Stimulated activated CD4-positive, alpha-beta T cell treated with anti-CD3 and anti-CD28 coated beads, Interleukin-1b, Interleukin-23, amount 100 ng/mL, for 48 hours (primary cell): ENCODE measurements around the gene TMEM100.

Experiments used
- DNase-seq: peaks from one replicate; pipeline ENCODE4 v3.0.0-alpha.2; 2020

TMEM100 gene

DNA sequence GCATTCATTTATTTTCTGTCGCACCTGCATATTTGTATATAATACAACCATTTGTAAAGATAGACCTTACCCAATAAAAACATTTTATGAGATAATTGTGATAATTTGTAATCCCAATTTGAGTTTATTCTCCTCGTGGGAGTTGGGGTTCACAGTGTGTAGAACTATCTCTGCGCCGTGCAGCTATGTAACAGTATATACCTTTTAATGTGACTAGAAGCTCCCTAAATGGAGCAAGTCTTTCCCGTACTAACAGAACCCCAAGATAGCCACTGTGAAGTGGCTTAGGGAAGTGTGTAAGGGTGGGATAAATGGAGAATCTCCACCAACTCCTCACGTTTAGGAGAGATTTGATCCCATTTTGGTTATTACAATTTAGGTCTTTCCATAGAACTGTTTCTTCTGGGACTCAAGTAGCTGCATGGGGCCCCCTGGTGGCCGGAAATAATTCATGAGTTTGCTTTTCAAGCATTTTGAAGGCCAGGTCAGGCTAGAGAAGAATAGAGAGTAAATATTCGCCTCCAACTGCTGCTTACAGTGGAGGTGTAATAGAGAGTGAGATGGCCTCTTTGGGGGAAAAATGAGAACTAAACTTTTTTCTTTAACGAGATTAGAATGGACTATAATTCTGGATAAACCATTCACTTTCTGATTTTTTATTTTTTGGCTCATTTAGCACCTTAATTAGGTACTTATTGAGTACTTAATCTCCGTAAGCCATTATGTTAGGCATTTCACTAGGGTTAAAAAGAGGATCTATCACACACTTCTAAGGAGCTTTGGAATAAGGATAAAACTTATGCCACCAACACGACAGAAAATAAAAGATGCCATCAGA is 4.5 kb downstream of the TMEM100 start:
- DNase-seq = peak; percentile 55

DNA sequence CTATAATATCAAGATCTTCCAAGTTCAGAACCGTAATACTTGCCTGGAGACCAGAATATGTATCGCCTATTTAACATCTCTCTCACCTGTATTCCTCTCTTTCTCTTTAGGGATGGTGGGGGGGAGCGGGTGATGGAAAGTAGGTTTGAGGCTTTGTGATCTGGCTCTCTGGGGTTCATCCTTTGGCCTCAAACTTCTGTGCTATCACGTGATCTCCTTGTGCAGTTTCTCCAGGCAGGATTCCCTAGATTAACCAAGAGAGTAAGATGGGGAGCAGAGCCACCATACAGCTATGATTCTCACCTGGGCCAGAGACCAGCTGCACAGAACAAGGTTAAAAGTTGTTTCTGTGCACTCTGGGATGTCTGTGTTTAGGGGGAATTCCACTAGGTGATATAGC is 5.2 kb downstream of the TMEM100 start:
- DNase-seq = no peak

DNA sequence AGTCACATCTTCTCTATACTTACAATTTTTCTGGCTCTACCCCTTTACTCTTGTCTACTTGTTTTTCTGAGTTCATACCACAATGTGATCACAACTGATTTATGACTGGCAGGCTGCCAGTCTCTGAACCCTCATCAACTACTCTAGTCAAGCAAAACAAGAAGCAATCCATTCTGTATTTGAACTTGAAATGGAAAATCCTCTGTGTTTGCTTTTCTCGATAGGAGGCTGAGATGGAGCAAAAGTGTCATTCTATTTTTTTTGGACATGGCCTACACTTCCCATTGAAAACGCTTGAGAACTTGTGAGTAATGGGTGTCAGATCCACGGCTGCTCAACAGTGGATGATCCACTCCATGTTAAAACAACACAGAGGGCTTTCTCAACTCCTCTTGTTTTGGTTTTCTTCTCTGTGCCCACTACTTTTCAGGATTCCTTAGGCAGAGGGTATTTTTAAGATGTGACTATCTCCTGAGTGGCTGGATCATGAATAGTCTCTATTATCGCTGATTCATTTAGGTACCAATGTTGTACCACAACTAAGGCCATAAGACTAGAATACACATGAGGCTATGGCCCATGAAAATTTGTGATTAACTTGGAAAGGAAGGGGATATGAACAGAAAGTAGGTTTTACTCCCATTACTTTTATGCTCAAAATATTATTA is 11.7 kb downstream of the TMEM100 start:
- no peak for DNase-seq

DNA sequence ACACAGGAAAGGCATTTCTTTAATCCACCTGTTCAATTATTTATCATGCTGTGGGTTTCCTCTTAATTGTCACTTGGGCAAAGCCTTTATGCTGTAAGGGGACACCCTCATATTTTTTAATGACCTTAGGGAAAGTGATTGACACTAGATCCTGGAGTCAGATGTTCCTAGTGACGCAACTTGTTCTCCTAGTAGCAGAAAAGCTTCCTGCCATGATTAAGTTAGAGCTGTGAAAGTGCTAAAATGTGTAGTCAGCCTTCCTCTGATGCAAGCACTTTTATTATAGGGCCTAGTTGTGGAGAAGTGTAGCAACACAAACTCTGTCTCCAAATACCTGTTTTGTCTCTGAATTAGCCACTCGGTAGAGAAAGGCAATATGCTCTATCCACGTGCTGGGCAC is 12.3 kb downstream of the TMEM100 start:
- no peak for DNase-seq

DNA sequence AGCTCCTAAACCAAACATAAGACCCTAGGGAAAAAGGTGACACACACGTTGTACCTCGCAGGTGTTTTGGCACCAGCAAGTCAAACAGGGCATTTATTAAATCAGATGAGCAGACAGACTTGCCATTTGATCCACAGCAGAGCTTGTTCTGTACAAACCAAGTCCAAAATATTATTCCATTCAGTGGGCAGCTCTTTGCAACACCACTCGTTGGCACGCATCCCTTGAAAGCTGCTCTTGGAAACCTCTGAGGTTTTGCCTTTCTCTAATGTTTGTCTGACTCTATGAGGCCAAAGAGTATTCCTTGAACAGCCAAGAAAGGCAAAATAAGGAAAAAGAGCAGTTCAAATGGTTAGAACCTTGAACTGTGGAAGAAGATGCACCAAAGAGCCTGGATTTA is 12.7 kb downstream of the TMEM100 start:
- DNase-seq = no peak

DNA sequence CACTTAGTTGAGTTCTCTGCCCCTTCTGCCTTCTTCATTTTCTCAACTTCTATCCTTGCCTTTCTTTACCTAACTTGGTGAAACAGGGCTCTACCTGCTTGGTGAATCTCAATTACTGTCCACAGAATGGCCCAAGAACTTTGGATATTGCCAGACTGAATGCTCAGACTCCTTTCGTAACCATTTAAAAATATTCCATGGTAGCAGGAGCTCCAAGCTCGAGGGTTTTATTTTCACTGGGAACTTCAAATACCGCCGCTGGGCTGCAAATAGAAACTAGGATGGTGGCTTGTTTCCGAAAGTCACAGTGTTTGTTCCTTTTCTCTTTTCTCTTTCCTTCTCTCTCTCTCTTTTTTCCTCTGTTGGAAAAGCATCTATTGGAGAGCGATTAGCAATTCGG is 13.2 kb downstream of the TMEM100 start:
- DNase-seq = no peak

DNA sequence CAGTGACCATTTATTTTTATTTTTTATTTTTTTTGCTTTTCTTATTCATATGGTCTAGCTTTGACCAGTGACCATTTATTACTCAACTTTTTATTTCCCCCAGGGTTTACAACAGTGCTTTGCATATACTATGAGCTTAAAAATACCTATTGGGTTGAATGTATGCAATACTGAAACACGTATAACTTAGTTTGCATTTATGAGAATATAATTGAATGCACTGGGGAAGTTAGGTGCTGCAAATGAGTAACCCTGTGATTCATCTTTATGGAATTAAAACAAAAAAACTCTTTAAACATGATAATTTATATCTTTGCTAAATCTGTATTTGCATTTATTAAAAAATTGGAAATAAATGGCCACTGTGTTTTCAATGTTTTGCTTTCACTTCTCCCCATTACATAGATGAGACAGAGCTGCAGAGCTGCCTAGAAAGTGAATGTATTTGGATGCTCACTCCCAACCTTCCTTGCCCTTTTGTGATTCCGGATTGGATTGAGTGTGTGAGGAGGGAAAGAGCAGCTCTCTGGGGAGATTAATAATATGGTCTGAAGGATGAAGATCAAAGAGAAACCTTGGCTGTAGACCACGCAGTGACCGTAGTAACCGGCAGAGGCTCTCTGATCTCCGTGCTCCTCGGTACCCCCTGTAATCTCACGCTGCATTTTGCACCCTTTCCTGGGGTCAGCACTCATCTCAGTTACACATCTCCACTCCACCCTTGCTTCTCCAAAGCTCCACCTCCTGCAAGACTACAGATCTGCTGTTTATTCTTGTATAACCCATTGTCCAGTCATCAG is 14.3 kb downstream of the TMEM100 start:
- no peak for DNase-seq

DNA sequence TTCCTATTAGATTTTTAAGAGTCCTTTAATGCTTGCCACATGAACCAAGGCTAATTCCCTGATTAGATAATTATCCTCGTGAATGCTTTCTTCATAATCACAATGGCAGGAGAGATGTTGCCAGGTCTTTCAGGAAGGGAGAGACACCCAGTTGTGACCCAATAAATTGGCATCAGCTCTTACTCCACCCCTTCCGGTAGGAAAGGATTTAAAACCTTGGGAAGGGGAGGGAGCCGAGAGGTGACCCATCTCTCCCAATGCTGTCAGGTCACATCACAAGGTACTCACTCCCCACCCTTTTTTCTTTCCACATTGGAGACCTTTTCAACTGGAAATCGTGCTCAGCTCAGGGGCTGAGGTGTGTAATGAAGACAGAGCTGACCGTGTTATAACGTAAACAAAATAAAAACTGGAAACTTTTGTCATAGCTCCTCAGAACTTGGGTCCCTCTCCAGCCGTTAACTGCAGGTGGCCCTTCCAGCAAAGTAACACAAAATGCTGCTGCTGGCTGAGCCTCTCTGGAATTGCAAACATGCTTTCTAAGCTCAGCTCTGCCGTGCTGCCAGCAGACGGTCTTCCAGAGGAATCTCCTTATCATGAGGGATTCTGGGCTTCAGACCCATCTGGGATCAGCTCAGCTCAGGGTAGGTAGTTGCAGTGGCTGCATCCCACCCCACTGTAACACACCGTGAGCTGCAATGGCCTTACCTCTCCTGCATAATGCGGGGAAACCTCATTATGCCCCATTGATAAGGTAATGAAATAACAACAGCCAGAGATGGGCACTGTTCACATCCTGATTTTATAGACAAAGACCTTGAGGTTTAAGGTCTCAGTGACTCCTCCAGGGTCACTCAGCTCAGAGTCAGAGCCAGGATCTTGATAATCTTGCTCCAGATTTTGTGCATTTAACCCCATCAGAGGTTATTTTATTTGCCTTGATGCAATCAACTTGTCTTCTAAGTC is 15.6 kb downstream of the TMEM100 start:
- DNase-seq = no peak

DNA sequence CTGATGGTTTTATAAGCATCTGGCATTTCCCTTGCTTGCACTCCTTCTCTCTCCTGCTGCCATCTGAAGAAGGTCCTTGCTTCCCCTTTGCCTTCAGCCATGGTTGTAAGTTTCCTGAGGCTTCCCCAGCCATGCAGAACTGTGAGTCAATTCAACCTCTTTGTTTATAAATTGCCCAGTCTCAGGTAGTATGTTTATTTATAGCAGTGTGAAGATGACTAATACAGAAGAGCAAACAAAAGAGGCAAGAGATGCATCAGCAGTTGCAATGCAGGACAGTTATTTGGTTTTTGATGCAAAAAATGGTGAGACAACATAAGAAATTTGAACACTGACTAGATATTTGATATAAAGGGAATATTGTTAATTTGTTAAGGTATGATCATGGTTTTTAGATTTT is 16.8 kb downstream of the TMEM100 start:
- DNase-seq = no peak

DNA sequence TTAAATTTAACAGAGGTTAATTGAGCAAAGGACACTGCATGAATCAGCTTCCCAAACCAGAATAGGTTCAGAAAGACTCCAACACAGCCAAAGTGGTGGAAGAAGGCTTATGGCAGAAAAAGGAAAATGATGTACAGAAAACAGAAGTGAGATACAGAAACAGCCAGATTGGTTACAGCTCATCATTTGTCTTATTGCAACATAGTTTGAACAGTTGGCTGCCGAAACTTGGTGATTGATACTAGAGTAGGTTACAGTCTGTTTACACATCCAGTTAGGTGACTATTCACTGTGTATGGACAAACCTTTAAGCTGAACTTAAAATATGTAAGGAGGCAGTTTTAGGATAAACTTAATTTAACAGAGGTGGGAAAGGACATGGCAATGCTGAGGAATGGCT is 18.3 kb downstream of the TMEM100 start:
- no peak for DNase-seq

DNA sequence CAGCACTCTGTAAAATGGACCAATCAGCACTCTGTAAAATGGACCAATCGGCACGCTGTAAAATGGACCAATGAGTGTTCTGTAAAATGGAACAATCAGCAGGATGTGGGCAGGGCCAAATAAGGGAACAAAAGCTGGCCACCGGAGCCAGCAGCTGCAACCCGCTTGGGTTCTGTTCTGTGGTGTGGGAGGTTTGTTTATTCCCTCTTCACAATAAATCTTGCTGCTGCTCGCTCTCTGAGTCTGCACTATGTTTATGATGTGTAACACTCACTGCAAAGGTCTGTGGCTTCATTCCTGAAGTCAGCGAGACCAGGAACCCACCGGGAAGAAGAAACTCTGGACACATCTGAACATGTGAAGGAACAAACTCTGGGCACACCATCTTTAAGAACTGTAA is 20.5 kb downstream of the TMEM100 start:
- no peak for DNase-seq

DNA sequence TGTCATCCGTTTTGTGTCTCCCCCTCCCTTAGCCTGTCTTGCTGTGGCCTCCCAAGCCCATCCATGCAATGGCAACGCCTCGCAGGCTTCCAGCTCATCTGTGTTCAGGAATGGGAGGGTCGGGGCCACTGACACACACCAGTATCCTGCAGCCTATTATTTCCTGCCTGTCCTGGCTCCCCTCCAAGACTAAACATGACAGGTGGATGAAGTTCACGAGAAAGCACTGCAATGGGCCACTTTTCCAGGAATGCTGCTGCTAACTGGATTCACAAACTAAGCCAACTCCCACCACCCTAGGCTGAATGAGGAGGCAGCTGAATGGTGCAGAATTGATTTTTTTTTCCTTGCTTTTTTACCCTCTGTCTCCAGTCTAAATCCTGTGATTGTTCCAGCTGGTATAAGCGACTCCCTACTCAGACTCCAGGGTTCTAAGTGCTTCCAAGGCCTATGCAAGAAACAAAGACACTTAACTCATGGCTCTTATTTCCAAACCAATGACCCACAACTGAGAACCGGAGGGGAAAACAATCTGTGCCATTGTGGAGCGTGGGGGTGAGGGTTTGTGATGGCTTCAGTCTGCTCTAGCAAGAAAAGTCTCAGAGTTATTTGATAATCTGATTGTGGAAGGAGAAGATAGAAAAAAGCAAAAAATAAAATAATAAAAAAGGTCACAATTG is 23.3 kb downstream of the TMEM100 start:
- no peak for DNase-seq

DNA sequence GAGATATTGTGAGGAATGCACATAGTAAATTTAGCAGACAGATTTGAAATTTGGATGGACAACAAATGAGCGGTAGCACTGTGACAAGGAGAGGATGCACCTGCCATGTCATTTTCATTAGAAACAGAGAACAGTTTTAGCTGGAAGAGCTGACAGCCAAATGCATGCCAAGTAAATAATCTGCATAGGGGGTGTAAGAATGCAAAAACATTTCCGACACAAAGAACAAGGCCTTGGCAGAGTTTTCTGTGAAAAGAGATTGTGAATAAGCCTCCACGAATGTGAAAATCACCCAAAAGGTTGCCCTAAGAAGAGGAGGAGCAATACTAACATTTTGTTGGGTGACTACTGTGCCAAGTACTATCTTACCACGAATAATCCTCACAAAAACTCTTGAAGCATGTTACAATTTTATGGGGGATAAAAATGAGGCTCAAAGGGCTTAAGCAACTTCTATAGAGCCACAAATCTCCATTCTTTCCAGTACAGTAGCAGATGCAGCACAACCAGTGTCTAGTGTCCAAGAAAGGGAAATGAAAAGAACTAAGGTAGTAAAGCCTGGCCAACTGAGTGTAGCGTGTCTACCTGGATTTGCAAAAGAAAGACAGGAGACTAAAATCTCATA is 28.3 kb downstream of the TMEM100 start:
- DNase-seq = no peak

DNA sequence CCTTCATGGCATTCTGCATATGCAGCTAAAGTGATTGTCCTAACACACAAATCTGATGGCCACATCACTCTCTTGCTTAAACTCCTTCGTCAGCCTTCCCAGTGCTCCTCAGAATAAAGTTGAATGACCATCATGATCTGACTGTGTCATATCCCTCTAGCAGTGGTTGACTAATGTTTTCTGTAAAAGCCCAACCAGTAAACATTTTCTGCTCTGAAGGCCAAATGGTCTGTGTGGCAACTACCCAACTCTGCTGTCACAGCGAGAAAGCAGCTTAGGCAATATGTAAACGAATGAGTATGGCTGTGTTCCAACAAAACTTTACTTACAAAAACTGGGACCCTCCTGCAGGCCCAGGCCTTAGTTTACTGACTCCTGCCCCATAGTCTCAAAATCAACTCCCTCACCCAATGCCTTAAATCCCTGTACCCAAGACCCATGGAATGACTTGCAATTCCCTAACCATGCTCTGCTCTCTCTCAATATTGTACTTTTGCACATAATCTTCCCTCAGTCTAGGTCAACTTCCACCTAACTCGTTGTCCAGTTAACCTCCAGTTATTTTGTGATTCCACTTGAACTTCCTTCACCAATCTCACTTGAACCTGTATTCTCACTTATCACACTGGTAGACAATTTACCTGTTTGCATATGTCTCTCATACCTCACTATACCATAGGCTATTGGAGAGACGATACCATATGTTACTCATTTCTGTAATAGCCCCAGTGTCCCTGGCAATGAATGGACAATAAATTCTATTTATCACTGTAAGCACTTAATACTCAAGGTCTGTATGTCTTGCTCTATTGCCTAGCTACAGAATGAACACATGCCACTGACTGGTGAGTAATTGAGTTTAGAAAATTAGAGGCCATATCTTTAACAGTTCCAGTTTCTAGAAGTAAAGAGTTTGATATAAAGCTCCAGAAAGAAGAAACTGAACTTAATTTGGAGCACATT is 29.1 kb downstream of the TMEM100 start:
- no peak for DNase-seq

DNA sequence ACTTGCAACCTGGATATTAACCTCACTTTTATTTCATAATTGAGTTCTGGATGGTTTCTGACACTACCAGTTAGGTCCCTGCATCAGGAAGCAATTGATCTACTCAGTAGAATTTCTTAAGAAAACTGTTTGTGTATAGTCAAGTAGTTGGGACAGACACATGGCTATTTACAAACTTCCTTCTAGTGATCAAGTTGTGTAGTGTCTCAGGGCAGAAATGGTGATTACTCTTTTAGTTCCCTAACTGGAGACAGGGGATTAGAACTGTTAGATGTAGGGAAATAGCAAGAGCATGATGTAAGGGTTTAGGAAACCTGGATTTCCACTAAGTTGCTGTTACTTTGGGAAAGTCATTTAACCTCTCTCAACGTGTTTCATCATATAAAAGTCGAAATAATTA is 30.4 kb downstream of the TMEM100 start:
- no peak for DNase-seq

DNA sequence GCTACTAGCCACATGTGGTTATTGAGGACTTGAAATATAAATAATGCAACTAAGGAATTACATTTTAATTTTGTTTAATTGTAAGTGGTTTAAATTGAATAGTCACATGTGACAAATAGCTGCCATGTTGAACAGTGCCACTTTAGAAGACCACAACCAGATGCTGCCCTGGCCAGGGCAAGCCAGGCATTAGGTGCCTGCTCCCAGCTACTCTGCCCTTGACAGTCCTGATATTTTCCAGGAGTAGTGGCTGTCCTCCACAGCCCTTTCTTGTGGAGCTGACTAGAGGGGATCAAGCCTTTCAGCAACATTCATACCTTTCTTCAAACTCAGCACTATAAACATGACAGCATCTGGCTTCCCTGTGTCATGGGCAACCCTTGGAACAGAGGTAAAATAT is 31.0 kb downstream of the TMEM100 start:
- no peak for DNase-seq

DNA sequence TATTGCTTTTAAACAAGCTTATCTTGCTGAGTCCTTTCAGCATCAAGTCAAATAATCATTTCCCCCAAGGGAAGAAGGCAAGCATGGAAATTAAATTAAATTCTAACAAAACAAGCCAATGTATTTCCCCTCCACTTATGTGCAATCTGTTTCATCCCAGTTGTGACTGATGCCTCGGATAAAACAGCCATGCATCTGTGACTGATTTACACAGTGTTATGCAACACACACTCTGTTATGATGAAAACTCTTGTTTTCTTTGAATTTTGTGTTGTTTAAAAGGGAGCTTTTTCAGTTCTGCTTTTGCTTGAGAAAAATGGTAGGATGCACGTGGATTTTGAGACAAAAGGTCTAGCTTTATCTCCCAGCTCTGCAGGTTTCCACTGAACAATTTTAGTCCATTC is 32.6 kb downstream of the TMEM100 start:
- DNase-seq = no peak

DNA sequence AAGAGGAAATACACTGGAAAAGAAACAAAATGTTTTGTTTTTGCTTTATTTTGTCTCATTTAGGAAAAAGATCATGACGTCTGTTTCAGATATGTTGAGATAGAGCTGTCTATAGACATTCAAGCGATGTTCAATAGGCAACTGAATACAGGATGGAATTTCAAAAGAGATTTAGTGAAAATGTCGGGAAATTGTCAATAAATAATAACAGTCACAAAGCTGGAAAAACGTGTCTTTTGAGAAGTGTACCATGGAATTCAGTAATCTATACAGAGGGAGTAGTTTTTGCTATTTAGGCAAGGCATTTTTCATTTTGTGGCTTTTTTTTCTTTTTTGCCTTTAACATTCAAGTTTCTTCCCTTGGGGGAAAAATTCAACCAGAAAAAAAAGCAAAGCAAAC is 33.0 kb downstream of the TMEM100 start:
- DNase-seq = no peak

DNA sequence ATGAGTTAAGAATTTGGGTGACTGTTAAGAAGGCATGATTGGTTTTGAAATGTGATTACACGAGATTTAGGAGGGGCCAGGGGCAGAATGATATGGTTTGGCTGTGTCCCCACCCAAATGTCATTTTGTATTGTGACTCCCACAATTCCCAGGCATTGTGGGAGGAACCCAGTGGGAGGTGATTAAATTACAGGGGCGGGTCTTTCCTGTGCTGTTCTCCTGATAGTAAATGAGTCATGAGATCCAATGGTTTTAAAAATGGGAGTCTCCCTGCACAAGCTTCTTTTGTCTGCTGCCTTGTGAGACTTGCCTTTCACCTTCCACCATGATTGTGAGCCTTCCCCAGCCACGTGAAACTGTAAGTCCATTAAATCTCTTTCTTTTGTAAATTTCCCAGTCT is 34.6 kb downstream of the TMEM100 start:
- no peak for DNase-seq

DNA sequence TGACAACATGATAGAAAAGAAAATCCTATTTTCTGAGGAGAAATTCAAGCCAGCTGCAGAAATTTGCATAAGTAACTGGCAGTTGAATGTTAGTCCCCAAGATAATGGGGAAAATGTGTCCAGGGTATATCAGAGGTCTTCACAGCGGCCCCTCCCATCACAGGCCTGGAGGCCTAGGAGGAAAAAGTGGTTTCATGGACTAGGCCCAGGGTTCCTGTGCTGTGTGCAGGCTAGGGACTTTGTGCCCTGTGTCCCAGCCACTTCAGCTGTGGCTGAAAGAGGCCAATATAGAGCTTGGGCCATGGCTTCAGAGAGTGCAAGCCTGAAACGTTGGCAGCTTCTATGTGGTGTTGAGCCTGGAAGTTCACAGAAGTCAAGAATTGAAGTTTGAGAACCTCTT is 35.6 kb downstream of the TMEM100 start:
- DNase-seq = no peak
